HS-27A (cell line): ENCODE measurements around the gene LCN10.

Experiments used
- DNase-seq: peaks from one replicate; pipeline ENCODE4 v3.0.0-alpha.2; 2012; ENCODE audit warnings: low read depth, missing footprints

Gene LCN10

DNA sequence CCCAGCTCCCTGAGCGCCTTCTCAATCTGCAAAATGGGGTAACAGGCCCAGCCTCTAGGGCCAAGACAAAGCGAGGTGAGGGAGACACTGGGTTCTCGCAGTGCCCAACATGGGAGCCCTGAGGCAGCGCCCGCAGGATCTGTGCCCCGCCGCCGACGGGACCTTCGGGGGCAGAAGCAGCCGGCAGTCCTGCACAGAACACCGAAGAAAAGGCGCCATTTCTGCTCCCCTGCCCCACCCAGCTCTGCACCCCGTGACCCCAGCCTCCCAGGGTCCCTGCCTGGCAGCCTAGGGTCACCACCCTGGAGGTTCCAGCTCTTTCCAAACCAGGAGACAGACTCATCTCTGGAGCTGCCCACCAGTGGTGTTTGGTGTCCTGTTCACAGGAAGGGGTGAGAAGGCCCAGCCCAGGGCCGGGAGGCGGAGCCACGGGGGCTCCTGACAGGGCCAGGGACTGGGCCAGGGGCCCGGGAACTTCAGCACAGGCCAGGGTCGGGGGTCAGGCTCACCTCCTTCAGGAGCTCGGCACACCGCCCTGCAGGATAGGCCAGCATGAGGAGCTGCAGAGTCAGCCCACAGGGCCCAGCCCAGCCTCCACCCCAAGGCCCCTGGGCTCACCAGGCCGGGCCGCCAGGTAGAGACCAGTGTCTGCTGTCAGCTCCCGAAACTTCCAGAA lies 12.0 kb upstream of the LCN10 start:
- DNase-seq = no peak

- DNase-seq = no peak
Measured at GRCh38 chr9:136754059-136754572, 11.4 kb upstream of the LCN10 start.

DNA sequence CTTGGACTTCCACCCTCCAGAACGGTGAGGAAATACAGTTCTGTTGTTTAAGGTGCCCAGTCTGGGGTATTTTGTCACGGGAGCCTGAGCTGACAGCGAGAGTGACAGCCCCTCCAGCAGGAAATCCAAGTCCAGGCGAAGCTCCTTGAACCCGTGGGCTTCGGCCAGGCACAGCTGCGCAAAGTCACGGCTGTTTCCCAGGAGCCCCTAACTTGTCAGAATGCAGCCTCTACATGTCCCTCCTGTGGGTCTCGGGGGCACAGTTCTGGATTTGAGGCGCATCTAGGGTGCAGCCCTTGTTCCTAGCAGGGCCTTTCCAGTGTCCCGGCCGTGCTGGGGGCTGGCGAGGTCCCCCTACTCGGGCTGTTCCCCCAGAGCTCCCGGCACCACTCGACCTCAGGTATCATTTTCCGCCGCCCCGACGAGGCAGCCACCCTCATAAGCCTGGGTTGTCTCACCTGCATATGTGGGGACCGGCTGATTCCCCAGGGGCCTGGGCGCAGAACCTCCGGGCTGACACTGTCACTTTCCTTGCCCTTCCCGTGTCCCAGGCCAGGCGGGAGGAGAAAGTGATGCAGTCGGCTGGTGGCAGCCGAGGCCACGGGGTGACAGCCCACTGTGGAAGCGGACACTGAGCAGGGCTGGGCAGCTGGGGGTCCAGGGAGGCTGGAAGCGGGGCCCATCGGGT lies 10.8 kb upstream of the LCN10 start:
- DNase-seq = no peak

DNA sequence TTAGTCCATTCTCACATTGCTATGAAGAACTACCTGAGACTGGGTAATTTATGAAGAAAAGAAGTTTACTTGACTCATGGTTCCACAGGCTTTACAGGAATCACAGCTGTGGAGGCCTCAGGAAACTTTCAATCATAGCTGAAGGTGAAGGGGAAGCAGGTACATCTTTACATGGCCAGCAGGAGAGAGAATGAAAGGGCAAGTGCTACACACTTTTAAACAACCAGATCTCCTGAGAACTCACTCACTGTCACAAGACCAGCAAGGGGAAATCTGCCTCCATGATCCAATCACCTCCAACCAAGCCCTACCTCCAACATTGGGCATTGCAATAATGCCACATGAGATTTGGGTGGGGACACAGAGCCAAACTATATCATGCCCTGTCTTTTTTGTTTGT lies 9.1 kb upstream of the LCN10 start:
- no peak for DNase-seq

GRCh38 chr9:136751244-136751643 lies 8.5 kb upstream of the LCN10 start:
- DNase-seq = no peak

GRCh38 chr9:136750526-136750925 lies 7.8 kb upstream of the LCN10 start:
- no peak for DNase-seq

- DNase-seq = no peak
Measured at GRCh38 chr9:136748666-136749611, 6.2 kb upstream of the LCN10 start.

DNA sequence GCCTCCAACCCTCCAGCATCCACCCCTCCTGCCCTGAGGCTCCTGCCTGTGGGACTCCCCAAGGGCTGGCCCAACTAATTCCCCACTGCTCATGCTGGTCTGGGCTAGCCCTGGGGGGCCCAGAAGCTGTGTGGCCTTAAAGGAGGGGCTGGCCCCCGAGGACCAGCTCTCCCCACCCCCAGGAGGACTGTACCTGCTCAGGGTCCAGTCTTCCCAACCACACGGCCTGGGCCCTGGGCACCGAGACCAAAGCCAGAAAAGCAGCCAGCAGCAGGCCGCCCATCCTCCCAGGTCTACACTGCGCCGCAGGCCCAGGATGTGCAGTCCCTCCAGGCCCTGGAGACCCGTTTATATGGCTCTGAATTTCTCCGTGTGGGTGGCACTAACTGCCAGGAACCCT lies 5.5 kb upstream of the LCN10 start, which contains the start of gene LCN6:
Gene LCN6, minus strand, starts transcription at position 325 of the 400 bp plus-strand sequence. Its CDS starts 42 bp downstream, at position 283.
- no peak for DNase-seq

- DNase-seq = no peak
Measured at GRCh38 chr9:136747161-136748060, 4.7 kb upstream of the LCN10 start.

- DNase-seq = no peak
Measured at GRCh38 chr9:136746621-136747020, 3.9 kb upstream of the LCN10 start.

GRCh38 chr9:136746155-136746490 lies 3.4 kb upstream of the LCN10 start:
- no peak for DNase-seq

DNA sequence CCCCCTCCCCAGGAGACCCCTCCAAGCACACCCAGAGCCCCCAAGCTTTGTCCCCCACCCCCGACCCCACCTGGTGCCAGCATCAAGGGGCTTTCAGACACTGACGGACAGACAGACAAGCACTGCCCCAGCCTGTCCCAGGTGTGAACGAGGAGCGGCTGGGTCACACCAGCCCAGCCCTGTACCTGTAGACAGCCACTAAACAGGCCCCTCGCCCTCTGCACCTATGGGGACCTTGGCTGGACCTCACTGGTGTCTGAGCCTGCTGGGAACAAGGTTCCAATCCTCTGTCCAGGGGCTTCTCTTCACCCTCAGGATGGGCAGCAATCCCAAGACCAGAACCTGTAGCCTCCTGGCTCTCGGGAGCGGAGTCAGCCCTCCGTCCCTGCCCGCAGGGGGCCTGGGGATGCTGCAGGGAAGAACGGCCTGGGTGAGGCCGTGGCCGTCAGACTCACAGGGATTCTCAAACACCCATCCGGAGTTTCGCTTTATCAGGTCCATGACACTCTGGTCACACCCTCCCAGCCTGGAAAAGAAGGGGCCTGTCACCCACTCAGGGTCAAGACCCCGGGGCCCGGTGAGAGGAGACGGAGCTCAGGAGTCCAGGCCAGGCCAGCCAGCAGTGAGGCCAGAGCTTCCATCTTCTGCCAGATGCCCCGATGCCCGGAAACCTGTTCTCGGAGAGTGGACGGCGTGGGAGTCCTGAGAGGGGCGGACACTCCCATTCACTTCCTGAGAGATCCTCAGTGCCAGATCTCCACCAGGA lies 2.8 kb upstream of the LCN10 start:
- DNase-seq = no peak

DNA sequence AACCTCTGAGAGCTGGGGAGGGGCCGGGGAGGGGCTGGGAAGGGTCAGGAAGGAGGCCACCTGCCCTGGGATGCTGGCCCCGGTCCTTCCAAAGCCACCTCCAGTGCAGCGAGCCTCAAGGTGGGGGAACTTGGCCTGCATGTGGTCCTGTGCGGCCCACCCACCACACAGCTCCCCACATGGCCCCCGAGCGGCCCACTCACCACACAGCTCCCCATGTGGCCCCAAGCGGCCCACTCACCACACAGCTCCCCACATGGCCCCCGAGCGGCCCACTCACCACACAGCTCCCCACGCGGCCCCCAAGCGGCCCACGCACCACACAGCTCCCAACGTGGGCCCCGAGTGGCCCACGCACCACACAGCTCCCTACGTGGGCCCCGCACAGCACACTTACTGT lies 2.0 kb upstream of the LCN10 start:
- no peak for DNase-seq

- no peak for DNase-seq
Measured at GRCh38 chr9:136743639-136744211, 985 bp upstream of the LCN10 start.

GRCh38 chr9:136741883-136742571 lies 713 bp downstream of the LCN10 start:
- no peak for DNase-seq

DNA sequence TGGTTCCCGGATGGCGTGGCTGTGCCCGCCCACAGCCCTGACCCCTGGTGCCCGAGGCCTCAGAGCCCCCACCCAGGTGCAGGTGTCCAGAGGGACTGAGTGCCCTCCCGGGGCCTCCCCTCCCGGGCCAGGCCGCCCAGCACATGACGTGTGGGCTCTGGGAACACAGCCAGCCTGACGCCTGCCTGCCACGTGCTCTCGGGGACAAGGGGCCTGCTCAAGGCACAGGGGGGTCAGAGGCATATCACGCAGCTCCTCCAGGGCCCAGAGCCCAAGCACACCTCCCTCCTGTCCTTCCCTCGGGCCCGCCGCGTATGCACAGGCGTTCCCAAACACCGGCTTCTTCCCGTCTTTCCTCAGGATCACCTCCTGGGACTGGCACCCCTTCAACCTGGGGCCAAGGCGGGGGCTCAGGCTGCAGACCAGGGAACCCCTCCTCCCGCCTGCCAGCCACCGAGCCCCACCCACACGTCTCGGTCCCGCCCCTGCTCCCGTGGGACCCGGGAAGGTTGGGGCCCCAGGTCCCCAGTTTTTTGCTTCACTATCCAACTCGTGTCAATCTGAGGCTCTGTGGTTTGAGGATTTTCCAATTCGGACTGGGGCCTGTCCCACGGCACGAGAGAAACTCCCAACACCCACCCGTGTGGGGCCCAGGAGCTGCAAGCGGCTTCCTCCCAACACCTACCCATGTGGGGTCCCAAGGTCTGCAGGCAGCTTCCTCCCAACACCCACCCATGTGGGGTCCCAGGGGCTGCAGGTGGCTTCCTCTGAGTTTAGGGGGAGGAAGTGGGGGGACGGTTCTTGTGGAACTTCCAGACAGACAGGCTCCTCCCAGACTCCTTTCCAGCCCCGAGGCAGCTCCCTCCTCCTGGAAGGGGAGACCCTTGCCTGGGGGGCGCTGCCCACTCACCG lies 1.5 kb downstream of the LCN10 start:
- DNase-seq = no peak

- no peak for DNase-seq
Measured at GRCh38 chr9:136740491-136740890, 2.2 kb downstream of the LCN10 start.

DNA sequence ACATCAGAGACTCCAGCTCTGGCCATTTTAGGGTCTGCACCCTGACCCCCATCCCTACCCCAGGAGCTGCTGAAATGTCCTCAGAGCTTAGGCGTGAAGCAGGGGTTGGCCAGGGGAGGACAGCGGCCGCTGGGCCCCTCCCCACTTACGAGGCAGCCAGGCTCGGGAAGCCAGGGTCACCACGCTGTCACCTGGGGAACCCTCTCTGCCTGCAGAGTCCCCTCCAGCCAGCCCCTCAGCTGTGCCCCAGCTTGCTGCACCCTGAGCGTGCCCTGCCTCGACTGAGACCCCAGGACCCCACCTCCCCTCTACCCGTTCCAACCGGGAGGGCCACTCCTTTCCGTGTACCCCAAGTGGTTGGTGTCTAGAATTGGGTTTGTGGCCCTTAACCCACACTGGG lies 2.7 kb downstream of the LCN10 start:
- no peak for DNase-seq

DNA sequence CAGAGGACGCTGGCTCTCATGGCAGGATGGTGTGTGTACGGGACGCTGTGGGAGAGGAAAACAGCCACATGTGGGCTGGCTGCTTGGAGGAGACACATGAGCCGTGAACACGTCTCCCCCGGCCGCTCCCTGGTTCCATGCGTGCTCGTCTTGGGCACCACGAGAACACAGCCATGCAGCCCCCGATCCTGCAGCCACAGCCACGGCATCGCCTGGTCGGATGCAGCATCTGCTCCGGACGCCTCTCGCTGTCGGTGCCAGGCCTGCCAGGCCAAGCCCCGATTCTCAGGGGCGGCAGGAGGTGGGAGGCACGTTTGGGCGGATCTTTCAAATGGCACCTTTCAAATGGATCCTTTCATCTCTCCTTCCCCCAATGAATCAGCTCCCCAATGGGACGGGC lies 3.2 kb downstream of the LCN10 start:
- DNase-seq = no peak
